Measurements from ENCODE around the gene SCN4A.
"Not testable (repeated sequence)": the region's sequence is repeated elsewhere in the genome, so short reads cannot be mapped to it uniquely, and the experiment has no call there.

Gene SCN4A

DNA sequence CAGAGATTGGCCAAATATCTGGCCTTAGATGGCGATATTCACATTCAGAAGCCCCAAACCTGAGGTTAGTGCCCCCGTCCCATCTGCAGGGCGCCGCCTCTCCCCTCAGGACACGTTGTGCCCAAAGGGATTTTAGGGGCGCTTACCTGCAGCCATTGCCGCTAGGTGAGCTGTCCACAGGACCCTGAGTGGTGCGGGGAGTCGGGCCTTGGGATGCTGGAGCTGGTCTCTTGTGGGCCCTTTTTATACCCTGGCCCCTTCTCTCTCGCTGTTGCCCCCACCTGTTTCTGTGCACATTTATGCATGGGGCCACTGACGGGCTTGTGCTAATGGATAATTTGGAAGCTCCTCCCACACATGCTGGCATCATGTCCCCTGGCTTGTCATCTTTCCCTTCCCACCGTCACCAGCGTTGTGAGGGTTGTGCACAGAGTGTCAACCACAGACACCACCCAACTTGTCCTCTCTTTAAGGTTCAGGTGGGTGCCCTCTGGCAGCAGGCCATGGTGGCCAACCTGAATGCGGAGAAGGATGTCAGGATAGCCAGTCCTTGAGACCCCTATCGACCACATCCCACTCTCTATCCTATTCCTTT, 61.6 kb downstream of the SCN4A start, which contains the start of gene CSHL1:
TSS of gene CSHL1 (minus strand) at position 218 of the 595 bp plus-strand sequence. CDS start at position 156, 62 bp downstream.
- DNase-seq: no peak

DNA sequence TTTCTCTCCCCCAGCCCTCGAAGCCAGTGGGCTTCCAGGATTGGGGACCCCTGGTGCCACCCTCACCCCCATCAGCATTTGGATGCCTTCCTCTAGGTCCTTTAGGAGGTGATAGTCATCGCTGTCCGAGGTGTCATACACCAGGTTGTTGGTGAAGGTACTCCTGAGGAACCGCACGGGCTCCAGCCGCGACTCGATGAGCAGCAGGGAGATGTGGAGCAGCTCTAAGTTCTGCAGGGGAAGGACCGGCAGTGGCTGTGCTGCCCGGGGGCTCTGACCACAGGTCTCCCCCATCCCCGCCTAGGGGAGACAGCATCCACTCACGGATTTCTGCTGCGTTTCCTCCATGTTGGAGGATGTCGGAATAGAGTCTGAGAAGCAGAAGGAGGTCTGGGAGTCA, 62.6 kb downstream of the SCN4A start:
- no peak for DNase-seq

DNA sequence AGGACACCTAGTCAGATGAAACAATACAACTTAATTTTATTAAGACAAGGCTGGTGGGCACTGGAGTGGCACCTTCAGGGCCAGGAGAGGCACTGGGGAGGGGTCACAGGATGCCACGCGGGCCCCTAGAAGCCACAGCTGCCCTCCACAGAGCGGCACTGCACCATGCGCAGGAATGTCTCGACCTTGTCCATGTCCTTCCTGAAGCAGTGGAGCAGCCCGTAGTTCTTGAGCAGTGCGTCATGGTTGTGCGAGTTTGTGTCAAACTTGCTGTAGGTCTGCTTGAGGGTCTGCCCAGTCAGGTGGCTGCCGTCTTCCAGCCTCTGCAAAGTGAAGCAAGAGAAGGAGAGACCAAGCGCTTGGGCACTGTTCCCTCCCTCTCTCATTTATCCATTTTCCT, 63.1 kb downstream of the SCN4A start:
- not testable (repeated sequence) for DNase-seq

DNA sequence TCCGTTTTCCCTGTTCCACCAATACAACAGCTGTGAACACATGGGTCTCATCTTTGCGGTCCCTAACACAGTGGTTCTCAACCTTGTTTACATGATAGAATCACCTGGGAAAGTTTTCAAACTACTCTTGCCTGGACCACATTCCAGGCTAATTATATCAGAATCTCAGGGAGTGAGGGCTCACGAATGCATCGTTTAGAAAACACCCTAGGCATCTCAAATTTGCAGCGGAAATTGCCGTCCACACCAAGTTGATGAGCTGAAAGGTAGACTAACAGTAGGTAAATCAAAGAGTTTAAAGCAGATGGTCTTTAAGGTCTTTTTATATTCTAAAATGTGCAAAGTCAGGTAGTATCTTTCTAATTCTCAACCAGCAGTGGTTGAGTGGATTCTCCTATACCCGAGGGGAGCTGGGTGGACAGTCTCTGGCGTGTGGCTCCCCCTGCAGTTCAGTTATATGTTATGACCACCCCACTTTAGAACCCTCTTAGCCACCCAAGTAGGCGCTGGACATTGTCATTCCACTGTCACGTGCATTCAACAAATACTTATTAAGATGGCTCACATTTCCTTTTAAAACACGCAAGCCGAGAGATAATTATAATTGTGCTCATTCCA, 65.4 kb downstream of the SCN4A start:
- DNase-seq: peak; percentile 17

DNA sequence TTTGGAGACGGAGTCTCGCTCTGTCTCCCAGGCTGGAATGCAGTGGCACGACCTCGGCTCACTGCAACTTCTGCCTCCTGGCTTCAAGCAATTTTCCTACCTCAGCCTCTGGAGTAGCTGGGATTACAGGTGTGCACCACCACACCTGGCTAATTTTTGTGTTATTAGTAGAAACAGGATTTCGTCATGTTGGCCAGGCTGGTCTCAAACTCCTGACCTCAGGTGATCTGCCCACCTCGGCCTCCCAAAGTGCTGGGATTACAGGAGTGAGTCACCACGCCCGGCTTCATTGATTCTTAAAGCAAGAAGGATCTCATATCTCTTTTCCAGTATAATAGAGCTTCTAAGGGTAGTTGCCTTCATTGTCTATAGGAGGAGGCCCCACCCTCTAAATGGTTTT, 67.9 kb downstream of the SCN4A start:
- DNase-seq: not testable (repeated sequence)

DNA sequence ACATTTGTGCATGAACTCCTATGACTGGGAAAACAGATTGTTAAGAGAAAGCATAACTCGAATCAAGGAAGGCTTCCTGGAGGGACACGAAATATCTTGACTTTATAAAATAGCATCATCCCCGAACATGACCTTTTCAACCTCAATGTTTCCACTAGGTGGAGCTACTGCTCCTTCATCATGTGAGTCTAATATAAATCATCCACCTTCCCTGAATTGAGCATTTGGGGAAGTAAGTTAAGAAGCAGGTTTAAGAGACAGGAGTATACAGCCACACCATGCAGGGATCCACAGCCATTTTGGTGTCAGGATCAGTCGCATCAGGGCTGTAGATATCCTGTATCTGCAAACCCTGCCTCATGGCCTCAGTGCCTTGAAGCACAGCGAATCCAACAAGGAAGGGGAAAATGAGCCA, 68.9 kb downstream of the SCN4A start:
- not testable (repeated sequence) for DNase-seq

DNA sequence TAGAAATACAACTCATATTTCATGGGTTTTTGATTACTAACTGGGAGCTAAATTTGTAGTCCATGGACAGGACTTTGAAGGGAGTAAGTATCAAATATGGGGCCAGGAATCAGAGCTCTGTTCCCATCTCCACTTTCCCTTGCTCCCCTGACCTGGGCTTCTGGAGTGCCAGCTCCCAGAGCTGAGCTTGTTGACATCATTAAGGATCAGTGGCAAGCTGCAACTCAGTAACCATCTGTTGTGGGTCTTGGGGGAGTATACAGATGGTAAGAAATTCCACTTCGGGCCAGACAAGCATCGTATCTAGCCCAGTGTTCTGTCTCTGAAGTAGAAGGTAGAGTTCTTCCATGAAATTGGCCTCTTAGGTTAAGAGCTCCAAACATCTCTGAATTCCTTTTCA, 70.7 kb downstream of the SCN4A start:
- DNase-seq: not testable (repeated sequence)

DNA sequence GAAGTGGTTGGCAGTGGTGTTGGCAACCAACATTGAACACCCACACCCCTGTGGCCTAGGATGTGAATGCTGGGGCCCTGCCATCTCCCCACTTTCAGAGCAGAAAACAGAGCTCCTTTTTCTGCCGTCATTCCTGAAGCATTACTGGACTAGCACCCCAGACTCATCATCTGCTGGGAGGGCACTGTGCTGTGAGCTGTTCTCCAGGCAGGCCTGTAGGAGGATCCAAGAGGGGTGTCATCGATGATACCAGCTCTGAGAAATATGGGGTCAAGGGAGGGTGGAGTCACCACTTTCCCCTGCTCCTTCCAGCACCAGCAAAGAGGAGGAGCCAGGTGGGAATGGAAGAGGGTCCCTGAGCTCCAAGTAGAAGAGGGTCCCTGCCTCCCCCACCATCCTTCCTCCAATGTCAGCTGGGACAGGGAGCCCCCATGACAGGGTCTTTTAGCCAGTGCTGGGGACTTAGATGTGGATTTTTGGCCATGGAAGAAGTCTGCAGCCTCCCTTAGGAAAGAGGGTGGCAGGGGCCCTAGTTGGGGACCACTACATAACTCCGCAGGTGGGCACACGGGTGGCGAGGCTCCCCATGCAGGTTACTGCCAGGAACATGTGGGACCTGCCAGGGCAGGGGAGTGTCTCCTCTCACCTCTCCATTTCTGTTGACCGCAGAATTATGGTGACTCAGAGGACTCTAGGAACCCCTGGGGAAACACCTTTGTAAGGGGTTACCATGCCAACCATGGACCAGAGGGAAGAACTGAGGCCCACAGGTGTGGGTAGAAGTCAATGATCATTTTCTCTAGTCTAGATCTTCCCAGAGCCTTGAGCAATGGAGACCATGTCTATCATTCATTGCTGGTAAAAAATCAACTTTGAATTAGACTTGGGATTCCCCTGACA, 73.6 kb downstream of the SCN4A start:
- DNase-seq: not testable (repeated sequence)

DNA sequence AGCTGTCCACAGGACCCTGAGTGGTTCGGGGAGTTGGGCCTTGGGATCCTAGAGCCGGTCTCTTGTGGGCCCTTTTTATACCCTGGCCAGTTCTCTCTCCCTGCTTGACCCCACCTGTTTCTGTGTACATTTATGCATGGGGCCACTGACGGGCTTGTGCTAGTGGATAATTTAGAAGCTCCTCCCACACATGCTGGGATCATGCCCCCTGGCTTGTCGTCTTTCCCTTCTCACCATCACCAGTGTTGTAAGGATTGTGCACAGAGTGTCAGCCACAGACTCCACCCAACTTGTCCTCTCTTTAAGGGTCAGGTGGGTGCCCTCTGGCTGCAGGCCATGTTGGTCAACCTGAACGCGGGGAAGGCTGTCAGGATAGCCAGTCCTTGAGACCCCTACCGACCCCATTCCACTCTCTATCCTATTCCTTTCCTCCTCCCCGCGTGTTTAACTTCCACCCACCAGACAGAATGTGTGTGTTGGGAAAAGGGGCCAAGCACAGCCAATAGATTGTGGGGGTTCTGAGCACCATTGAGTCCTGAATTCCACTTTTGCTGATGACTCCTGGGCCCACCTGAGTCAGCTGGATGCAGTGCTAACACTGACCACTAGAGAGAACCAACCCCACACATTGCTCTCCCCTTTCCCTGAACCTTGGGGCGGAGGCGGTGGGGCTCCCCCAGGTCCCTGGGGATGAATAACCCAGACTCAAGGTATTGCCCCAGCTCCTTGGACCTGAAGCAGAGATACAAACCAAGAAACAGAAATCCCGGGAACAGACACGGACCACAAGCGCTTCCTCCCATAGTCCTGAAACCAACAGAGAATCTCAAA, 76.0 kb downstream of the SCN4A start, which contains the start of gene CSH1:
TSS of gene CSH1 (minus strand) at position 51 of the 831 bp plus-strand sequence. CDS start 63 bp downstream, outside the sequence.
- DNase-seq: not testable (repeated sequence)

DNA sequence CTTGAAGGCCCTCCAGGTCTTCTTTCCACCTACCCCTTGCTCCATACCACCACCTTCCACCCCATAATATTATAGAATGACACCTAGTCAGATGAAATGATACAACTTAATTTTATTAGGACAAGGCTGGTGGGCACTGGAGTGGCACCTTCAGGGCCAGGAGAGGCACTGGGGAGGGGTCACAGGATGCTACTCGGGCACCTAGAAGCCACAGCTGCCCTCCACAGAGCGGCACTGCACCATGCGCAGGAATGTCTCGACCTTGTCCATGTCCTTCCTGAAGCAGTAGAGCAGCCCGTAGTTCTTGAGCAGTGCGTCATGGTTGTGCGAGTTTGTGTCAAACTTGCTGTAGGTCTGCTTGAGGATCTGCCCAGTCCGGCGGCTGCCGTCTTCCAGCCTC, 77.9 kb downstream of the SCN4A start:
- not testable (repeated sequence) for DNase-seq

DNA sequence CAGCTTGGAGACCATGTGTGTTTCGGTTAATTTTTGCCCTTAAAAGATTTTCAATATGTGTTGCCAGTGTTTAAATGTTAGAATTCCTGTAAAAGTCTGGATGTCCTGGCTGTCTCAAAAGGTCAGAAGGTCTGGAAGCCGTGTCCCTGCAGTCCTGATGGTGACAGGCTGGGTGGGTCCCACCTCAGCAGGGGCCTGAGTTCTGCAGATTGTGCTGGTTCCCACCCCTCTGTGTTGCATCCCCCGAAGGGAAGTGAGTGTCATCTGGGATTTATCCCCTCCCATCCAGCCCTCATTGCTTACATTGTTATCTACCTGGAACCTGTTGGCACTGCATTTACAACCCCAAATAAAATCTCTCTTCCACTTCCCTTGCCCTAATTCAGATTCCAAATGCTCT, 78.7 kb downstream of the SCN4A start:
- DNase-seq: not testable (repeated sequence)

DNA sequence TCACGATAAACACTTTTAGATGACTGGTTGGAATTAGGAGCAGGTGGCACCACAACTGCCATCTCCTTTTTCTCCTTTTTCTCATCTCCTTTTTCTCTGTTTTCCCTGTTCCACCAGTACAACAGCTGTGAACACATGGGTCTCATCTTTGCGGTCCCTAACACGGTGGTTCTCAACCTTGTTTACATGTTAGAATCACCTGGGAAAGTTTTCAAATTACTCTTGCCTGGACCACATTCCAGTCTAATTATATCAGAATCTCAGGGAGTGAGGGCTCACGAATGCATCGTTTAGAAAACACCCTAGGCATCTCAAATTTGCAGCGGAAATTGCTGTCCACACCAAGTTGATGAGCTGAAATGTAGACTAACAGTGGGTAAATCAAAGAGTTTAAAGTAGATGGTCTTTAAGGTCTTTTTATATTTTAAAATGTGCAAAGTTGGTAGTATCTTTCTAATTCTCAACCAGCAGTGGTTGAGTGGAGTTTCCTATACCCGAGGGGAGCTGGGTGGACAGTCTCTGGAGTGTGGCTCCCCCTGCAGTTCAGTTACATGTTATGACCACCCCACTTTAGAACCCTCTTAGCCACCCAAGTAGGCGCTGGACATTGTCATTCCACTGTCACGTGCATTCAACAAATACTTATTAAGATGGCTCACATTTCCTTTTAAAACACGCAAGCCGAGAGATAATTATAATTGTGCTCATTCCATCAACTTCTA, 80.2 kb downstream of the SCN4A start:
- not testable (repeated sequence) for DNase-seq

DNA sequence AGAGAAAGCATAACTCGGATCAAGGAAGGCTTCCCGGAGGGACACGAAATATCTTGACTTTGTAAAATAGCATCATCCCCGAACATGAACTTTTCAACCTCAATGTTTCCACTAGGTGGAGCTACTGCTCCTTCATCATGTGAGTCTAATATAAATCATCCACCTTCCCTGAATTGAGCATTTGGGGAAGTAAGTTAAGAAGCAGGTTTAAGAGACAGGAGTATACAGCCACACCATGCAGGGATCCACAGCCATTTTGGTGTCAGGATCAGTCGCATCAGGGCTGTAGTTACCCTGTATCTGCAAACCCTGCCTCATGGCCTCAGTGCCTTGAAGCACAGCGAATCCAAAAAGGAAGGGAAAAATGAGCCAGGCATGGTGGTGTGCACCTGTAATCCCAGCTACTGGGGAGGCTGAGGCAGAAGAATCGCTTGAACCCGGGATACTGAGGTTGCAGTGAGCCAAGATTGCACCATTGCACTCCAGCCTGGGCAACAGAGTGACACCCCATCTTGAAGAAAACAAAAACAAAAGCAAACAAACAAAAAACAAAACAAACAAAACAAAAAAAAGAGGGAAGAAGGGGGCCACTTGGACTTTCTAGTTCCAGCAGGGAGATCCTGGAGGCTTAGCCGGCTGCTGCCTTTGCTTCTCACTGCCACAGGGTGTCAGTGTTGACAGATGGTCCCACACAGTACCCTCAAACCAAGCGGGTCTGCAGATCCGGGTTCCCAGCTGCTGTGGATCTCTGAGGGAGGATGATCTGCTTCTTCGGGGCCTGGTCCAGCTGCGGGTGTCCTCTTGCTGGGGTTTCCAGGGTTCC, 83.5 kb downstream of the SCN4A start:
- DNase-seq: peak; percentile 38 to 53

Measured in NCI-H2081 (cell line).